HepG2 (cell line): ENCODE results near the gene STN1. TPM values are rescaled to one million over a fixed set of nuclear protein-coding genes. Genes with fewer than 3 reads are reported as not detected.

Source experiments
- CCDC6 ChIP-seq: sonication (generic); formaldehyde crosslinking; IDR thresholded peaks from 2 replicates; pipeline ENCODE4 v1.8.1; 2022; ENCODE audit warnings: mild to moderate bottlenecking, missing genetic modification reagents, moderate library complexity
- GATAD2A ChIP-seq: IDR thresholded peaks from 2 replicates; pipeline ENCODE4 v1.6.1; 2016
- NFE2 ChIP-seq: sonication (generic); formaldehyde crosslinking; IDR thresholded peaks from 2 replicates; pipeline ENCODE4 v1.4.0; 2020; ENCODE audit warnings: missing genetic modification reagents
- NRL ChIP-seq: sonication (generic); formaldehyde crosslinking; IDR thresholded peaks from 2 replicates; pipeline ENCODE4 v1.5.0; 2020; ENCODE audit warnings: missing genetic modification reagents, mild to moderate bottlenecking, moderate library complexity, borderline replicate concordance
- PHF20 ChIP-seq: sonication (generic); formaldehyde crosslinking; IDR thresholded peaks from 2 replicates; pipeline ENCODE4 v1.5.0; 2020; ENCODE audit warnings: mild to moderate bottlenecking, missing genetic modification reagents
- RAD21 ChIP-seq: fragments of 450-650 bp; formaldehyde crosslinking; IDR thresholded peaks from 2 replicates; pipeline ENCODE4 v1.5.0; 2020; ENCODE audit warnings: mild to moderate bottlenecking
- RELA ChIP-seq: sonication (generic); formaldehyde crosslinking; IDR thresholded peaks from 2 replicates; pipeline ENCODE4 v1.4.0; 2020; ENCODE audit warnings: missing genetic modification reagents
- SAP130 ChIP-seq: IDR thresholded peaks from 2 replicates; pipeline ENCODE4 v1.6.1; 2016; ENCODE audit warnings: low read depth
- SRY ChIP-seq: sonication (generic); formaldehyde crosslinking; IDR thresholded peaks from 2 replicates; pipeline ENCODE4 v1.8.0; 2022; ENCODE audit warnings: mild to moderate bottlenecking, missing genetic modification reagents
- THAP9 ChIP-seq: sonication (generic); formaldehyde crosslinking; IDR thresholded peaks from 2 replicates; pipeline ENCODE4; 2020; ENCODE audit warnings: missing genetic modification reagents, mild to moderate bottlenecking, borderline replicate concordance
- TOPORS ChIP-seq: sonication (generic); formaldehyde crosslinking; IDR thresholded peaks from 2 replicates; pipeline ENCODE4 v1.8.0; 2023; ENCODE audit warnings: mild to moderate bottlenecking, missing genetic modification reagents
- XRCC5 ChIP-seq: fragments of 200-400 bp; formaldehyde crosslinking; optimal IDR thresholded peaks from 2 replicates; pipeline ENCODE3; 2017; ENCODE audit warnings: mild to moderate bottlenecking, low read length
- ZNF121 ChIP-seq: sonication (generic); formaldehyde crosslinking; IDR thresholded peaks from 2 replicates; pipeline ENCODE4 v1.5.0; 2020; ENCODE audit warnings: mild to moderate bottlenecking, missing genetic modification reagents
- ZNF138 ChIP-seq: sonication (generic); formaldehyde crosslinking; IDR thresholded peaks from 2 replicates; pipeline ENCODE4 v1.5.0; 2020; ENCODE audit warnings: mild to moderate bottlenecking, low read depth, missing genetic modification reagents
- ZNF232 ChIP-seq: sonication (generic); formaldehyde crosslinking; IDR thresholded peaks from 2 replicates; pipeline ENCODE4 v1.4.0; 2020; ENCODE audit warnings: missing genetic modification reagents, borderline replicate concordance
- ZNF556 ChIP-seq: sonication (generic); formaldehyde crosslinking; IDR thresholded peaks from 2 replicates; pipeline ENCODE4 v1.4.0; 2020; ENCODE audit warnings: mild to moderate bottlenecking, missing genetic modification reagents, borderline replicate concordance
- ZNF563 ChIP-seq: sonication (generic); formaldehyde crosslinking; IDR thresholded peaks from 2 replicates; pipeline ENCODE4 v1.8.0; 2022; ENCODE audit warnings: mild to moderate bottlenecking, moderate library complexity, missing genetic modification reagents
- ZNF570 ChIP-seq: sonication (generic); formaldehyde crosslinking; IDR thresholded peaks from 2 replicates; pipeline ENCODE4 v1.4.0; 2020; ENCODE audit warnings: mild to moderate bottlenecking, missing genetic modification reagents, borderline replicate concordance
- ZNF639 ChIP-seq: conservative IDR thresholded peaks from 2 replicates; pipeline ENCODE4 v1.6.1; 2018; ENCODE audit warnings: missing genetic modification reagents
- ZSCAN31 ChIP-seq: sonication (generic); formaldehyde crosslinking; IDR thresholded peaks from 2 replicates; pipeline ENCODE4 v1.5.0; 2020; ENCODE audit warnings: low read depth, mild to moderate bottlenecking, missing genetic modification reagents
- polyA plus RNA-seq, 8 experiments: library from polyadenylated mRNA; depleted of rRNA in 3 of 8; stranded (reverse) in 7 of 8; unstranded in 1 of 8; fragments of >200 nt; fragmentation: Illumina TruSeq in 4 of 8; extraction: Trizol in 4 of 8; gene quantifications; 2 replicates each; pipeline versions ENCODE4 v1.2.1 to v1.2.3, GENCODE V29; 2011 to 2016; ENCODE audit warnings: low read depth in 4 of 8, missing spikeins in 1 of 8, mixed read lengths in 1 of 8; ENCODE audit not compliant: insufficient read depth in 1 of 8
- total RNA-seq, 5 experiments: library from RNA; depleted of rRNA; stranded (reverse); fragments of >200 nt; fragmentation: Illumina TruSeq; extraction: Trizol; gene quantifications; 2 replicates each; pipeline ENCODE4 v1.2.3, GENCODE V29; 2016; ENCODE audit warnings: low read depth in 1 of 5
- TF ChIP-seq, protein P1 (sequence below): sonication (generic); formaldehyde crosslinking; IDR thresholded peaks from 2 replicates; pipeline ENCODE4 v1.8.1; 2022; ENCODE audit warnings: low read depth, mild to moderate bottlenecking, missing genetic modification reagents
- TF ChIP-seq, protein P2 (sequence below): sonication (generic); formaldehyde crosslinking; IDR thresholded peaks from 2 replicates; pipeline ENCODE4 v1.4.0; 2020; ENCODE audit warnings: low read depth, mild to moderate bottlenecking, missing genetic modification reagents

The STN1 gene
- total and polyA plus RNA-seq, 2 of the 13 experiments (the other 11 are each of a cell fraction or from before 2014, with no cell fraction given) = 17.6 to 22.7 TPM

- no peak; the same call in 1 of the 2 replicates for TF ChIP-seq RAD21 (CRISPR knock-in tag)
- TF ChIP-seq ZNF121 (CRISPR knock-in tag) = no peak
- 0 out of 2 replicates have a peak, but pooled peaks have one; percentile 30 for TF ChIP-seq PHF20
- no peak for TF ChIP-seq ZNF556
- TF ChIP-seq SRY = peak; percentile 55; the same call in 1 of the 2 replicates
- TF ChIP-seq XRCC5 = peak; percentile 22
- TF ChIP-seq, protein P1, sequence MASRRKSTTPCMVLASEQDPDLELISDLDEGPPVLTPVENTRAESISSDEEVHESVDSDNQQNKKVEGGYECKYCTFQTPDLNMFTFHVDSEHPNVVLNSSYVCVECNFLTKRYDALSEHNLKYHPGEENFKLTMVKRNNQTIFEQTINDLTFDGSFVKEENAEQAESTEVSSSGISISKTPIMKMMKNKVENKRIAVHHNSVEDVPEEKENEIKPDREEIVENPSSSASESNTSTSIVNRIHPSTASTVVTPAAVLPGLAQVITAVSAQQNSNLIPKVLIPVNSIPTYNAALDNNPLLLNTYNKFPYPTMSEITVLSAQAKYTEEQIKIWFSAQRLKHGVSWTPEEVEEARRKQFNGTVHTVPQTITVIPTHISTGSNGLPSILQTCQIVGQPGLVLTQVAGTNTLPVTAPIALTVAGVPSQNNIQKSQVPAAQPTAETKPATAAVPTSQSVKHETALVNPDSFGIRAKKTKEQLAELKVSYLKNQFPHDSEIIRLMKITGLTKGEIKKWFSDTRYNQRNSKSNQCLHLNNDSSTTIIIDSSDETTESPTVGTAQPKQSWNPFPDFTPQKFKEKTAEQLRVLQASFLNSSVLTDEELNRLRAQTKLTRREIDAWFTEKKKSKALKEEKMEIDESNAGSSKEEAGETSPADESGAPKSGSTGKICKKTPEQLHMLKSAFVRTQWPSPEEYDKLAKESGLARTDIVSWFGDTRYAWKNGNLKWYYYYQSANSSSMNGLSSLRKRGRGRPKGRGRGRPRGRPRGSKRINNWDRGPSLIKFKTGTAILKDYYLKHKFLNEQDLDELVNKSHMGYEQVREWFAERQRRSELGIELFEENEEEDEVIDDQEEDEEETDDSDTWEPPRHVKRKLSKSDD (CRISPR knock-in tag) = no peak; the same call in 1 of the 2 replicates
- peak; percentile 93 for TF ChIP-seq ZNF138
- no peak for TF ChIP-seq NRL (CRISPR knock-in tag)
- TF ChIP-seq ZSCAN31 = peak; percentile 65; the same call in 1 of the 2 replicates
- no peak for TF ChIP-seq THAP9 (CRISPR knock-in tag)
- TF ChIP-seq ZNF563 (CRISPR knock-in tag) = no peak; the same call in 1 of the 2 replicates
- peak; percentile 15; the same call in 1 of the 2 replicates for TF ChIP-seq GATAD2A (CRISPR knock-in tag)
- no peak for TF ChIP-seq ZNF570
- TF ChIP-seq, protein P2, sequence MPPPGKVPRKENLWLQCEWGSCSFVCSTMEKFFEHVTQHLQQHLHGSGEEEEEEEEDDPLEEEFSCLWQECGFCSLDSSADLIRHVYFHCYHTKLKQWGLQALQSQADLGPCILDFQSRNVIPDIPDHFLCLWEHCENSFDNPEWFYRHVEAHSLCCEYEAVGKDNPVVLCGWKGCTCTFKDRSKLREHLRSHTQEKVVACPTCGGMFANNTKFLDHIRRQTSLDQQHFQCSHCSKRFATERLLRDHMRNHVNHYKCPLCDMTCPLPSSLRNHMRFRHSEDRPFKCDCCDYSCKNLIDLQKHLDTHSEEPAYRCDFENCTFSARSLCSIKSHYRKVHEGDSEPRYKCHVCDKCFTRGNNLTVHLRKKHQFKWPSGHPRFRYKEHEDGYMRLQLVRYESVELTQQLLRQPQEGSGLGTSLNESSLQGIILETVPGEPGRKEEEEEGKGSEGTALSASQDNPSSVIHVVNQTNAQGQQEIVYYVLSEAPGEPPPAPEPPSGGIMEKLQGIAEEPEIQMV (CRISPR knock-in tag) = no peak
- no peak for TF ChIP-seq NFE2 (CRISPR knock-in tag)
- TF ChIP-seq SAP130 (CRISPR knock-in tag) = peak; percentile 55
- TF ChIP-seq CCDC6 (CRISPR knock-in tag) = peak; percentile 53; the same call in 1 of the 2 replicates
- no peak for TF ChIP-seq ZNF232 (CRISPR knock-in tag)
- TF ChIP-seq TOPORS = no peak
- 0 out of 2 replicates have a peak, but pooled peaks have one; percentile 16 for TF ChIP-seq ZNF639 (CRISPR knock-in tag)
- no peak for TF ChIP-seq RELA (CRISPR knock-in tag)
These were observed 48.9 kb upstream of the STN1 start, which contains the start of gene SLK (continued) for GRCh38 chr10:103966671-103967447.
